K562 (cell line): ENCODE measurements around the gene CRIP1. TPM values are rescaled to one million over a fixed set of nuclear protein-coding genes. Genes with fewer than 3 reads are reported as not detected.
A peak's percentile ranks its signal among the peaks of the same experiment; 100 is the strongest.

Source experiments
- BRCA1 ChIP-seq, 2 experiments: fragments of 450-650 bp in 1 of 2; sonication (generic) in 1 of 2; formaldehyde crosslinking in 1 of 2; IDR thresholded peaks; 2 replicates each; pipeline versions ENCODE4 v1.5.0 to v1.6.1; 2017 to 2020; ENCODE audit warnings: mild to moderate bottlenecking in 1 of 2, missing genetic modification reagents in 1 of 2
- BRD9 ChIP-seq: fragments of 450-650 bp; IDR thresholded peaks from 2 replicates; pipeline ENCODE4 v1.6.1; 2018; ENCODE audit warnings: low read depth; ENCODE audit not compliant: partially characterized antibody
- CREB3L1 ChIP-seq: fragments of 450-650 bp; IDR thresholded peaks from 2 replicates; pipeline ENCODE4 v1.6.1; 2014; ENCODE audit warnings: low read depth, mild to moderate bottlenecking, moderate library complexity, borderline replicate concordance
- CTCFL ChIP-seq: IDR thresholded peaks from 2 replicates; pipeline ENCODE4 v1.6.1; 2011; ENCODE audit warnings: borderline replicate concordance, low read depth, mild to moderate bottlenecking, moderate library complexity, low read length; ENCODE audit not compliant: insufficient read depth, poor library complexity, severe bottlenecking
- FOXK1 ChIP-seq: sonication (generic); formaldehyde crosslinking; IDR thresholded peaks from 2 replicates; pipeline ENCODE4 v1.8.0; 2022; ENCODE audit warnings: missing genetic modification reagents, mild to moderate bottlenecking, borderline replicate concordance
- HCFC1 ChIP-seq: IDR thresholded peaks from 2 replicates; pipeline ENCODE4 v1.6.1; 2012; ENCODE audit warnings: low read depth, low read length, improper control_type of control experiment
- KAT7 ChIP-seq: sonication (generic); formaldehyde crosslinking; IDR thresholded peaks from 2 replicates; pipeline ENCODE4 v1.8.0; 2022; ENCODE audit warnings: missing genetic modification reagents, mild to moderate bottlenecking, borderline replicate concordance
- MCM2 ChIP-seq: fragments of 450-650 bp; IDR thresholded peaks from 2 replicates; pipeline ENCODE4 v1.6.1; 2017; ENCODE audit warnings: low read depth, mild to moderate bottlenecking
- NR2F6 ChIP-seq: fragments of 450-650 bp; formaldehyde crosslinking; IDR thresholded peaks from 2 replicates; pipeline ENCODE4 v1.4.0; 2020; ENCODE audit warnings: mild to moderate bottlenecking
- SP2 ChIP-seq: IDR thresholded peaks from 2 replicates; pipeline ENCODE4 v1.6.1; 2011; ENCODE audit warnings: mild to moderate bottlenecking, low read depth, low read length, moderate library complexity; ENCODE audit not compliant: poor library complexity, severe bottlenecking; ENCODE audit errors: extremely low read depth
- TFE3 ChIP-seq: fragments of 450-650 bp; formaldehyde crosslinking; IDR thresholded peaks from 2 replicates; pipeline ENCODE4 v1.4.0; 2020; ENCODE audit warnings: mild to moderate bottlenecking, mixed read lengths
- TOE1 ChIP-seq, 2 experiments: fragments of 450-650 bp in 1 of 2; sonication (generic) in 1 of 2; formaldehyde crosslinking in 1 of 2; IDR thresholded peaks; 2 replicates each; pipeline versions ENCODE4 v1.7.1 to v1.8.0; 2016 to 2022; ENCODE audit warnings: borderline replicate concordance in 2 of 2, mild to moderate bottlenecking in 2 of 2, antibody characterized with exemption in 1 of 2, inconsistent platforms in 1 of 2, low read depth in 1 of 2, missing genetic modification reagents in 1 of 2, moderate library complexity in 1 of 2
- TSHZ1 ChIP-seq: fragments of 250-450 bp; sonication (Bioruptor Pico); IDR thresholded peaks from 2 replicates; pipeline ENCODE4 v1.4.0; 2020; ENCODE audit warnings: mild to moderate bottlenecking, moderate library complexity
- ZC3H4 ChIP-seq: sonication (generic); formaldehyde crosslinking; IDR thresholded peaks from 2 replicates; pipeline ENCODE4 v1.9.0; 2021; ENCODE audit warnings: missing genetic modification reagents, borderline replicate concordance
- ZNF143 ChIP-seq: sonication (generic); formaldehyde crosslinking; IDR thresholded peaks from 2 replicates; pipeline ENCODE4 v1.9.0; 2022; ENCODE audit warnings: mild to moderate bottlenecking, missing genetic modification reagents
- ZNF589 ChIP-seq: fragments of 200-800 bp; sonication (Bioruptor generic); IDR thresholded peaks from 2 replicates; pipeline ENCODE4 v1.6.1; 2016; ENCODE audit warnings: low read depth, missing genetic modification characterization, missing compliant biosample characterization
- ZNF76 ChIP-seq: fragments of 250-450 bp; sonication (Bioruptor Pico); IDR thresholded peaks from 2 replicates; pipeline ENCODE4 v1.4.0; 2020; ENCODE audit warnings: mild to moderate bottlenecking, moderate library complexity, borderline replicate concordance
- polyA plus RNA-seq, 8 experiments: library from polyadenylated mRNA; depleted of rRNA in 4 of 8; stranded (reverse) in 5 of 8; unstranded in 3 of 8; fragments of >200 nt; fragmentation: Nextera tagmentation in 2 of 8; fragmentation: Illumina TruSeq in 1 of 8; extraction: Ambion mirVana in 2 of 8; extraction: Trizol in 1 of 8; gene quantifications; 2 replicates each; pipeline versions ENCODE4 v1.2.1 to v1.2.3, GENCODE V29; 2011 to 2014; ENCODE audit warnings: inconsistent platforms in 1 of 8, missing spikeins in 1 of 8
- total RNA-seq, 7 experiments: library from RNA; depleted of rRNA in 6 of 7; stranded (reverse); fragments of >200 nt in 6 of 7; fragmentation: Illumina TruSeq in 2 of 7; extraction: Trizol in 2 of 7; gene quantifications; 2 replicates each; pipeline versions ENCODE4 v1.2.1 to v1.2.3, GENCODE V29; 2011 to 2021; ENCODE audit warnings: low replicate concordance in 1 of 7

The CRIP1 gene
- total and polyA plus RNA-seq, 9 of the 15 experiments (the other 6 are each of a cell fraction or from before 2014, with no cell fraction given) = 0.11 to 0.58 (median 0.14) TPM; not detected in 6

- peak; percentile 92 for TF ChIP-seq TOE1 (IDR thresholded peaks at IDR 0.05; ENCODE audit: borderline replicate concordance)
- TF ChIP-seq TOE1 (CRISPR knock-in tag; IDR thresholded peaks at IDR 0.05; ENCODE audit: borderline replicate concordance, low read depth) = no peak
- no peak for TF ChIP-seq ZNF76 (CRISPR knock-in tag)
- TF ChIP-seq MCM2 = no peak
- TF ChIP-seq FOXK1 = no peak
- peak; percentile 96 for TF ChIP-seq CTCFL
- TF ChIP-seq ZNF143 (CRISPR knock-in tag) = no peak
- no peak for TF ChIP-seq ZC3H4 (CRISPR knock-in tag)
- TF ChIP-seq BRD9 = no peak
- no peak for TF ChIP-seq NR2F6 (CRISPR knock-in tag)
- peak; percentile 47 for TF ChIP-seq CREB3L1
- no peak for TF ChIP-seq BRCA1 (IDR thresholded peaks at IDR 0.05)
- no peak for TF ChIP-seq BRCA1 (CRISPR knock-in tag; IDR thresholded peaks at IDR 0.05)
- peak; percentile 96 for TF ChIP-seq ZNF589
- TF ChIP-seq SP2 = peak; percentile 65
- TF ChIP-seq TFE3 (CRISPR knock-in tag) = no peak
- TF ChIP-seq HCFC1 = peak; percentile 46
- TF ChIP-seq TSHZ1 = no peak
- no peak for TF ChIP-seq KAT7
Observed at GRCh38 chr14:105490572-105491365, 4.1 kb downstream of the CRIP1 start, which contains the start of gene TEDC1 (continued).
